ENCODE measurements around the gene DNAJC17. TPM values are rescaled to one million over a fixed set of nuclear protein-coding genes. Genes with fewer than 3 reads are reported as not detected.

DNAJC17 gene
- total and polyA plus RNA-seq, 4 donors = 12.8 to 47.4 (median 31.0) TPM

- peaks cover 16% of the 10 kb centered on the region for H3K4me1 ChIP-seq (ENCODE audit: control insufficient read depth, insufficient read depth, low read length)
- H3K27ac ChIP-seq (ENCODE audit: low read depth, low read length) = no peak overlapping the region
- no peaks in the 10 kb centered on the region for H3K36me3 ChIP-seq (ENCODE audit: control insufficient read depth, insufficient read depth, low read length)
- H3K4me3 ChIP-seq (ENCODE audit: low read depth, low read length) = no peak overlapping the region
- H3K9me3 ChIP-seq (ENCODE audit: control insufficient read depth, insufficient read depth, low read length) = no peaks in the 10 kb centered on the region
- no peak for DNase-seq (ENCODE audit: low read depth in 4 of 6, low spot score in 6 of 6)
- H3K27me3 ChIP-seq (ENCODE audit: control insufficient read depth, insufficient read depth, low read length) = peaks cover 49% of the 10 kb centered on the region
Observed at GRCh38 chr15:40846841-40847222, 39.6 kb upstream of the DNAJC17 start.

- H3K4me3 ChIP-seq (ENCODE audit: low read depth, low read length) = no peak overlapping the region
- WGBS (ENCODE audit: insufficient coverage) = 72% methylated on average over 7 of the region's 8 CpGs
- no peak overlapping the region for H3K27ac ChIP-seq (ENCODE audit: low read depth, low read length)
- no peak for DNase-seq (ENCODE audit: low read depth in 4 of 6, low spot score in 6 of 6)
- no peaks in the 10 kb centered on the region for H3K9me3 ChIP-seq (ENCODE audit: control insufficient read depth, insufficient read depth, low read length)
- H3K36me3 ChIP-seq (ENCODE audit: control insufficient read depth, insufficient read depth, low read length) = no peaks in the 10 kb centered on the region
- H3K27me3 ChIP-seq (ENCODE audit: control insufficient read depth, insufficient read depth, low read length) = peaks cover 49% of the 10 kb centered on the region
- peaks cover 16% of the 10 kb centered on the region for H3K4me1 ChIP-seq (ENCODE audit: control insufficient read depth, insufficient read depth, low read length)
Observed at GRCh38 chr15:40845511-40846284, 38.4 kb upstream of the DNAJC17 start.

- Histone ChIP-seq H3K9me3 (ENCODE audit: control insufficient read depth, insufficient read depth, low read length) (no peaks in the 10 kb centered on the region), H3K36me3 (ENCODE audit: control insufficient read depth, insufficient read depth, low read length) (no peaks in the 10 kb centered on the region), H3K27ac (ENCODE audit: low read depth, low read length) (no peak overlapping the region), H3K27me3 (ENCODE audit: control insufficient read depth, insufficient read depth, low read length) (peaks cover 49% of the 10 kb centered on the region), H3K4me3 (ENCODE audit: low read depth, low read length) (peak overlapping the region; percentile 26), H3K4me1 (ENCODE audit: control insufficient read depth, insufficient read depth, low read length) (peaks cover 16% of the 10 kb centered on the region)
- no peak for DNase-seq (ENCODE audit: low read depth in 4 of 6, low spot score in 6 of 6)
- WGBS (ENCODE audit: insufficient coverage) = 72% methylated on average over 5 of the region's 12 CpGs
Observed at GRCh38 chr15:40845036-40845435, 37.8 kb upstream of the DNAJC17 start.

- under 1% methylated on average over 24 of the region's 28 CpGs for WGBS (ENCODE audit: insufficient coverage)
- peak in 2 of 6 donors; percentile 13 to 28 for DNase-seq (ENCODE audit: low read depth in 4 of 6, low spot score in 6 of 6)
- H3K36me3 ChIP-seq (ENCODE audit: control insufficient read depth, insufficient read depth, low read length) = no peaks in the 10 kb centered on the region
- no peaks in the 10 kb centered on the region for H3K9me3 ChIP-seq (ENCODE audit: control insufficient read depth, insufficient read depth, low read length)
- H3K4me3 ChIP-seq (ENCODE audit: low read depth, low read length) = peak overlapping the region; percentile 26
- peaks cover 49% of the 10 kb centered on the region for H3K27me3 ChIP-seq (ENCODE audit: control insufficient read depth, insufficient read depth, low read length)
- no peak overlapping the region for H3K27ac ChIP-seq (ENCODE audit: low read depth, low read length)
- H3K4me1 ChIP-seq (ENCODE audit: control insufficient read depth, insufficient read depth, low read length) = peaks cover 16% of the 10 kb centered on the region
Observed at GRCh38 chr15:40844696-40845030, 37.4 kb upstream of the DNAJC17 start.

GRCh38 chr15:40843885-40844695 lies 36.8 kb upstream of the DNAJC17 start, which contains the start of gene SPINT1:
SPINT1 (plus strand) TSS chr15:40844048; CDS start chr15:40844555, 507 bp downstream.
- Histone ChIP-seq H3K4me3 (ENCODE audit: low read depth, low read length) (peak within 1 kb of the TSS; percentile 26), H3K4me1 (ENCODE audit: control insufficient read depth, insufficient read depth, low read length) (peaks cover 16% of the 10 kb centered on the region), H3K36me3 (ENCODE audit: control insufficient read depth, insufficient read depth, low read length) (no peaks in the 10 kb centered on the region), H3K27ac (ENCODE audit: low read depth, low read length) (no peak within 1 kb of the TSS), H3K27me3 (ENCODE audit: control insufficient read depth, insufficient read depth, low read length) (peaks cover 49% of the 10 kb centered on the region), H3K9me3 (ENCODE audit: control insufficient read depth, insufficient read depth, low read length) (no peaks in the 10 kb centered on the region)
- no peak for DNase-seq (ENCODE audit: low read depth in 4 of 6, low spot score in 6 of 6)
- WGBS (ENCODE audit: insufficient coverage) = under 1% methylated on average over 89 of the region's 89 CpGs

GRCh38 chr15:40843261-40843884 lies 36.1 kb upstream of the DNAJC17 start:
- 6% methylated on average over 34 of the region's 34 CpGs for WGBS (ENCODE audit: insufficient coverage)
- Histone ChIP-seq H3K9me3 (ENCODE audit: control insufficient read depth, insufficient read depth, low read length) (no peaks in the 10 kb centered on the region), H3K27ac (ENCODE audit: low read depth, low read length) (no peak overlapping the region), H3K4me3 (ENCODE audit: low read depth, low read length) (peak overlapping the region; percentile 16), H3K4me1 (ENCODE audit: control insufficient read depth, insufficient read depth, low read length) (peaks cover 16% of the 10 kb centered on the region), H3K27me3 (ENCODE audit: control insufficient read depth, insufficient read depth, low read length) (peaks cover 49% of the 10 kb centered on the region), H3K36me3 (ENCODE audit: control insufficient read depth, insufficient read depth, low read length) (no peaks in the 10 kb centered on the region)
- DNase-seq (ENCODE audit: low read depth in 4 of 6, low spot score in 6 of 6) = no peak

- peaks cover 42% of the 10 kb centered on the region for H3K27me3 ChIP-seq (ENCODE audit: control insufficient read depth, insufficient read depth, low read length)
- WGBS (ENCODE audit: insufficient coverage) = 100% methylated on average over 1 of the region's 2 CpGs
- H3K9me3 ChIP-seq (ENCODE audit: control insufficient read depth, insufficient read depth, low read length) = no peaks in the 10 kb centered on the region
- peaks cover 16% of the 10 kb centered on the region for H3K4me1 ChIP-seq (ENCODE audit: control insufficient read depth, insufficient read depth, low read length)
- no peak overlapping the region for H3K27ac ChIP-seq (ENCODE audit: low read depth, low read length)
- H3K4me3 ChIP-seq (ENCODE audit: low read depth, low read length) = no peak overlapping the region
- DNase-seq (ENCODE audit: low read depth in 4 of 6, low spot score in 6 of 6) = no peak
- no peaks in the 10 kb centered on the region for H3K36me3 ChIP-seq (ENCODE audit: control insufficient read depth, insufficient read depth, low read length)
Observed at GRCh38 chr15:40841741-40842140, 34.5 kb upstream of the DNAJC17 start.

GRCh38 chr15:40838756-40839155 lies 31.5 kb upstream of the DNAJC17 start:
- peaks cover 4% of the 10 kb centered on the region for H3K4me1 ChIP-seq (ENCODE audit: control insufficient read depth, insufficient read depth, low read length)
- no peaks in the 10 kb centered on the region for H3K9me3 ChIP-seq (ENCODE audit: control insufficient read depth, insufficient read depth, low read length)
- peaks cover 13% of the 10 kb centered on the region for H3K27me3 ChIP-seq (ENCODE audit: control insufficient read depth, insufficient read depth, low read length)
- H3K36me3 ChIP-seq (ENCODE audit: control insufficient read depth, insufficient read depth, low read length) = no peaks in the 10 kb centered on the region
- no peak overlapping the region for H3K27ac ChIP-seq (ENCODE audit: low read depth, low read length)
- no peak overlapping the region for H3K4me3 ChIP-seq (ENCODE audit: low read depth, low read length)
- WGBS (ENCODE audit: insufficient coverage) = no CpG with 5 or more reads among the region's 5 CpGs
- DNase-seq (ENCODE audit: low read depth in 4 of 6, low spot score in 6 of 6) = no peak

- Histone ChIP-seq H3K9me3 (ENCODE audit: control insufficient read depth, insufficient read depth, low read length) (no peaks in the 10 kb centered on the region), H3K4me3 (ENCODE audit: low read depth, low read length) (no peak overlapping the region), H3K27ac (ENCODE audit: low read depth, low read length) (no peak overlapping the region), H3K27me3 (ENCODE audit: control insufficient read depth, insufficient read depth, low read length) (no peaks in the 10 kb centered on the region), H3K36me3 (ENCODE audit: control insufficient read depth, insufficient read depth, low read length) (no peaks in the 10 kb centered on the region), H3K4me1 (ENCODE audit: control insufficient read depth, insufficient read depth, low read length) (no peaks in the 10 kb centered on the region)
- no peak for DNase-seq (ENCODE audit: low read depth in 4 of 6, low spot score in 6 of 6)
- no CpG with 5 or more reads among the region's 1 CpG for WGBS (ENCODE audit: insufficient coverage)
Observed at GRCh38 chr15:40836020-40836419, 28.7 kb upstream of the DNAJC17 start.
